ENCODE measurements around the gene POLR3H.

The POLR3H gene

DNA sequence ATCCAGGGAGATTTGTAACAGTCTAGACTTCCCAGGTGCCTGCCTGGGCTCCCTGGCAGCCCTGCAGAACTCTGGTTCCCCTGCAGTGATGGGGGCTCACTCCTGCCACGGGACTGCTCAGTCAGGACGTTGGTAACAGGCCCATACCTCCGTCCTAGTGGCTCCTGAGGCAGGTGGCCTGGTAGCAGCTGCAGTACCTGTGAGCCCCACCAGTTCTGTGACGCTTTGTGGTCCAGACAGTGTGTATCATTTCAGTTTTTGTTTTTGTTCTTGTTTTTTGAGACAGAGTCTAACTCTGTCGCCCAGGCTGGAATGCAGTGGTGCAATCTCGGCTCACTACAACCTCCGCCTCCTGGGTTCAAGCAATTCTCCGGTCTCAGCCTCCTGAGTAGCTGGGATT is 27.8 kb downstream of the POLR3H start:
- no peak for DNase-seq (ENCODE audit: low spot score)

DNA sequence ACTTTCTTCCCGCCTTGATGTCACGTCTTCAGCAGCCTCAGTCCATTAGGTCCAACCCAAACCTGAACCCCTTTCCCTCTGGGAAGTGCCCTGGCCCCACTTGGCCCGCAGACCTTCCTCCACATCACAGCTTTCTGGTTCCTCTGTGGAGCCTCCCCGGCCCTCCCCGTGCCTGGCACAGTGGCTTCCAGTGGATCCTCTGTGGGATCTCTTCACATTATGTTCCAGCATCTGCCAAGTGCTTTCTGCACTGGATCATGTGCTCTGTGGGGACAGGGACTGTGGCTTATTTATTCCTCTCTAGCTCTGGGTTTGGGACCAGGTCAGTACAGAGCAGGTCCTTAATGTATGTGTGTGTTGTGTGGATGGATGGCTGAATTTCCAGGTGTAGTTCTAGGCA is 30.9 kb downstream of the POLR3H start:
- no peak for DNase-seq (ENCODE audit: low spot score)

DNA sequence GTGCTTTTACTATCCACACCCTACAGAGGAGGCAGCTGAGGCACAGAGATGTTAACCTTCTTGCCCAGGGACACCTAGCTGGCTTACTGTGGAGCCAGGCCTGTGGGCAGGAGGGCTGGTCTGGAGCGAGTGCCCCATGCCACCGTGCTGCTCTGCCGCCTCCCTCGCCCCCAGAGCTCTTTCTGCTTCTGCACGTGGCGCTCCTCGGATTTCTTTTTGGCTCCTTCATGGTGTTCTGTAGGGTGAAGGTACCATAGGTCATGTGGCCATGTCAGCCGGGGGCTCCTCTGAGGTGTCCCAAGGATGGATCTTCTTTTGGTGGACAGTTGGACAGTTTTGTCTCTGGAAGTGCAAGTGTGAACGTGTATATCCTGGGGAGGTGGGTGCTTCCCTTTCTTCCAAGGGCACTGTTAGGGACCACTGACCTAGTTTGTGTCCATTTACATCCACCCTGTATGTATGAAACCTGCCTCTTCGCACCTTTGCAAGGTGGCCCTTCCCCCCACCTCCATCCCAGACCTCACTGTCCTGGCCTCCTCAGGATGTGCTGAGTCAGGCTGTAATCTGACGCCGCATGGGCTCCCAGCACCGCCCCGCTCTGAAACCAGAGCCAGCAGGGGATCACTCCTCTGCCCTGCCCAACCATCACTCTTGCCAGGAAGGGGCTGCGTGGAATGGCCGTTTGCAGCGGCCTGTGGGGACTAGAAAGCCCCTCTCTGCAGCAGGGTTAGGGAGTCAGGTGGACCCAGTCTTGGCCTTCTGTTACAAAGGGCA is 31.7 kb downstream of the POLR3H start:
- peak; percentile 43 for DNase-seq (ENCODE audit: low spot score)

DNA sequence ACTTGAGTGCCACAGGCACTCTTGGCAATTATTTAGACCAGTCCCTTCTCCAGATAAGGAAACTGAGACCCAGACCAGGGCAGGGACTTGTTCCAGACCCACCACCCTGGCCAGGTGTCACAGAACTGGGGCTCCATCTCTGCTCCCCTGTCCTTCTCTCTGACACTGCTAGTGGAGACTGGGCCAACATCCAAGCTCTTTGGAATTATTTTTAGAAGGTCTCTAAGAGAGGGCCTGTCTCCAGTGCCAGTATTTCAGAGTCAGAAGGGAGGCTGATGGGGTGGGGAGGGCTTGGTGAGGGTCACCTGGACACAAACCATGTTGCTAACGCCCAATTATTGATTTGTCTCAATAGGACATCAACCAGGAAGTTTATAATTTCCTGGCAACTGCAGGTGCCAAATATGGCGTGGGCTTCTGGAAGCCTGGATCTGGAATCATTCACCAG is 32.7 kb downstream of the POLR3H start:
- no peak for DNase-seq (ENCODE audit: low spot score)

DNA sequence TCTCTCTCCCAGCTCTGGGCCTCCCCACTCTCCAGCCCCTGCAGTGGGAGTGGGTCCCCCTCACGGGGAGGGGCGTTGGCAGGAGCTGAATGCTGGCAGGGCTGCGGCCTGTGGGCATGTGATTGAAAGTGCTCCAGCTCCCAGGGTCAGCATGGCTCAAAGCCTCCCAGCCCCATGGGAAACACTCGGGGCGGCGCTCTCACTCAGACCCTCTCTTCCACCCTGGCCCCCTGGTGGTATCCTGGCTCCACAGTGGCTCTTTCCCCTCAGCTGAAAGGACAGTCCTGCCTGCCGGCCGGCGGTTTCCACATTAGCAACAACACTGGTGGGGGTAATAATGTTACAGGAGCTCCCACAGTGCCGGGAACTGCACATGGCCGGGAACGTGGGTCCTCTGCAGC is 35.5 kb downstream of the POLR3H start:
- no peak for DNase-seq (ENCODE audit: low spot score)

DNA sequence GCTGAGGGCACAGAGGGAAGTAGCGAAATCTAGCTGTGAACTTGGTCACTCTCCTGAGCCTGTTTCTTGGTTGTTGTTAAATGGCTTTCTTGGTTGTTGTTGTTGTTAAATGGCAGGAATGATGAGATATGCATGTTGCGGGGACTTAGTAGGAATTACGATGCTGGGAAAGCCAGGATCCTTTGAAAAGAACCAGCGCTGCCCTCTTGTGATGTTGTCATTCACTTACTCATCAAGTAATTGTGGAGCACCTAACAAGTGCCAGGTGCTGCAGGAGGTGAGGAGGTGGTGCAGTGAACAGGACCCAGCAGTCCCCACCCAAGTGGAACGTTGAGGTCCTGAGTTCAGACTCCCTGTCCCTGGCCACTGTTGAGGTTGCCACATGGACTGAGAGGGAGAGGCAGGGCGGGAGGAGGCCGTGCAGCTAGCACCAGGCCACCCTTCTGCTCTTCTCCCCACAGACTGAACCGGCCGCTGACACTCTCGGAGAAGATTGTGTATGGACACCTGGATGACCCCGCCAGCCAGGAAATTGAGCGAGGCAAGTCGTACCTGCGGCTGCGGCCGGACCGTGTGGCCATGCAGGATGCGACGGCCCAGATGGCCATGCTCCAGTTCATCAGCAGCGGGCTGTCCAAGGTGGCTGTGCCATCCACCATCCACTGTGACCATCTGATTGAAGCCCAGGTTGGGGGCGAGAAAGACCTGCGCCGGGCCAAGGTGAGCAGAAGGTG is 36.8 kb downstream of the POLR3H start:
- no peak for DNase-seq (ENCODE audit: low spot score)

DNA sequence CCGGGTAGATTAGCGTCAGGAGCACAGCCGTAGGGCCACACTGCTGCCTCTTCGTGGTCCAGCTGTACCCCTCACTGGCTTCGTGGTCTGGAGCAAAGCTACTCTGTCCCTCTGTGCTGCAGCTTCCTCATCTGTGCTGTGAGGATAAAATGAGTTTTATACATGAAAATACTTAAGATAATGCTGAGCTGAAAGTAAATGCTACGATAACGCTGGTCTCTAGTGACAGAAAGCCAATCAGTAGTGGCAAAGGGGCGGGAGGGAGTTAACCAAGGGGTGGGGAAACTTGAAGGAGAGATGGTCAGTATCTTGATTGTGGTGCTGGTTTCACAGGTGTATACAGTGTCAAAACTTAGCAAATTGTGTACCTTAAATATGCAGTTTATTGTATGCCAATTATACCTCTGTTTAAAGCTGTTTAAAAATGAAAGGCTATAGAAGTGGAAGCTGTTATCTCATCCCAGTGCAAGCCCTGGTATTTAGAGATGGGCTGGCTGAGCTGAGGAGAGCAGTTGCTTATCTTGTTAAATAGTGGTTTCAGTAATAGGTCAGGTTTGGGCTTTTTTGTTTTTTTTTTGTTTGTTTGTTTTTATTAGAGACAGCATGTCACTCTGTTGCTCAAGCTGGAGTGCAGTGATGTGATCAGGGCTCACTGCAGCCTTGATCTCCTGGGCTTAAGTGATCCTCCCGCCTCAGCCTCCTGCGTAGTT is 38.6 kb downstream of the POLR3H start:
- DNase-seq (ENCODE audit: low spot score), result no peak

DNA sequence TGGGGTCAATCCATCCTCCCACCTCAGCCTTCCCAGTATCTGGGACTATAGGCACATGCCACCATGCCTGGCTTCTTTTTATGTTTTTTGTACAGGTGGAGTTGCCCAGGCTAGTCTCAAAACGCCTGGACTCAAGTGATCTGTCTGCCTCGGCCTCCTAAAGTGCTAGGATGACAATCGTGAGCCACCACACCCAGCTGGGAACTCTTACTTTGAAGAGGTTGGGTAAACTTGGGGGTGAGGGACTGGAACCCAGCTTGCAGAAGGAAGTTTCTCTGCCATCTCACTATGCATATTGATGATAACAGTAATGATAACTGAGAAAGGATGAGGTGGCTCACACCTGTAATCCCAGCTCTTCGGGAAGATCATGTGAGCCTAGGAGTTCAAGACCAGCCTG is 39.5 kb downstream of the POLR3H start:
- DNase-seq (ENCODE audit: low spot score), result no peak

DNA sequence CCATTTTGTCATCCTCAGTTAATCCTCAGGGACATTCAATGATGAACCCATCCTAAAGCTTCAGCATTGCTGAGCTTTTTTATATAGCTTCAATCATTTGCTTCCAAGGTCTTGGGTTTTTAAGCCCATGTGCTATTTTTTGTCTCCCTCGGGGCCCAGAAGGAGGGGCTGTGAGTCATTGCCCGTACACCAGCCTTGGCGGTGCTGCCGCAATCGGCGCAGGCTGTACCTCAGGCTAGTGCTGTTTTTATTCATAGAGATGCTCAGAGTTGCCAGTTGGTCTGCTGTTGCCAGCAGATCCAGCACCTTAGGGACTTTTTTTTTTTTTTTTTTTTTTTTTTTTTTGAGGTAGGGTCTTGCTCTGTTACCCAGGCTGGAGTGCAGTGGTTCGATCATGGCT is 39.9 kb downstream of the POLR3H start:
- no peak for DNase-seq (ENCODE audit: low spot score)

DNA sequence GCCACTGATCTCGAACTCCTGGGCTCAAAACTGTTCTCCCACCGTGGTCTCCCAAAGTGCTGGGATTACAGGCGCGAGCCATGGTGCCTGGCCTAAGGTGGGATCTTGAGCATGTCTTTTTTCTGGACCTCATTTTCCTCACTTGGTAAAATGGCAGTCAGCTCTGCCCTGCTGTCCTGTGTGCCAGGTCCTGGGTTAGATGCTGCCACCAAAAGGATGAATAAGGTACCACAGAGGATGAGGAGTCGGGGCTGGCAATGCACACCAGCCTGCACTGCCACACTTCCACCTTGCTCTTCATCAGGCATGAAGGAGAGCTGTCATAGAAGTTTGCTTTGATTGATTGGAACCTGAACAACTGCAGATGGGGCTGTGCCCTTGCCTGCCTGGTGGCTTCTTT is 43.1 kb downstream of the POLR3H start:
- peak; percentile 18 for DNase-seq (ENCODE audit: low spot score)

DNA sequence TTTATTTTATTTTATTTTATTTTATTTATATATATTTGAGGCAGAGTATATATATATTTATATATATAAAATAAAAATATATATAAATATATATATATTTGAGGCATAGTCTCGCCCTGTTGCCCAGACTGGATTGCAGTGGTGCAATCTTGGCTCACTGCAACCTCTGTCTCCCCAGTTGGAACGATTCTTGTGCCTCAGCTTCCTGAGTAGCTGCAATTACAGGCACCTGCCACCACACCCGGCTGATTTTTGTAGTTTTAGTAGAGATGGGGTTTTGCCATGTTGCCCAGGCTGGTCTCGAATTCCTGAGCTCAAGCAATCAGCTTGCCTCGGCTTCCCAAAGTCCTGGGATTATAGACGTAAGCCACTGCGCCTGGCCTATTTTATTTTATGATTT is 44.0 kb downstream of the POLR3H start:
- no peak for DNase-seq (ENCODE audit: low spot score)

DNA sequence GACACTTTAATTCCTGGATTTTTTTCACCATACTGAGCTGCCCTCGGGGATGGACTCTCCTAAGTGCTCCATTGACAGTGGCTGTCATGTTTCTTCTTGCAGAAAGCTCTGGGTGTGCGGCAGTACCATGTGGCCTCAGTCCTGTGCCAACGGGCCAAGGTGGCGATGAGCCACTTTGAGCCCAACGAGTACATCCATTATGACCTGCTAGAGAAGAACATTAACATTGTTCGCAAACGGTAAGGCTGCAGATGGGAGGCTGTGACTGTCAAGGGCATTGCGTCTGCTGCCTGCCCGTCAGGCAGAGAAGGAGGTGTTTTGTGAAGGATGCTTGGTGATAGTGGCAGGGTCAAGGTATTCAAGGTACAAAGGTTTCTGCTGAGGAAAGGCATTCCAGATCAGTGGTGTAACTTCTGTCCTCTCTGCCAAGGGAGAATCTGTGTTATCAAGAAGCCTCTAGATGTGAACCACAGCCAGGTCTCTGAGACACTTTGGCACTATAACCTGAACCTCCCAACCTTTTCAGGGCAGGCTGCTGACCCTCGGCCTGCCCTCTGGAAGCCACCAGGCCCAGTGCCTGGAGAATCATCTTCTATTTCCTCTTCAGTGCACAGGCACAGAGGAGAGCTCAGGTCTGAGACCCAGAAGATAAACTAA is 44.5 kb downstream of the POLR3H start:
- no peak for DNase-seq (ENCODE audit: low spot score)

DNA sequence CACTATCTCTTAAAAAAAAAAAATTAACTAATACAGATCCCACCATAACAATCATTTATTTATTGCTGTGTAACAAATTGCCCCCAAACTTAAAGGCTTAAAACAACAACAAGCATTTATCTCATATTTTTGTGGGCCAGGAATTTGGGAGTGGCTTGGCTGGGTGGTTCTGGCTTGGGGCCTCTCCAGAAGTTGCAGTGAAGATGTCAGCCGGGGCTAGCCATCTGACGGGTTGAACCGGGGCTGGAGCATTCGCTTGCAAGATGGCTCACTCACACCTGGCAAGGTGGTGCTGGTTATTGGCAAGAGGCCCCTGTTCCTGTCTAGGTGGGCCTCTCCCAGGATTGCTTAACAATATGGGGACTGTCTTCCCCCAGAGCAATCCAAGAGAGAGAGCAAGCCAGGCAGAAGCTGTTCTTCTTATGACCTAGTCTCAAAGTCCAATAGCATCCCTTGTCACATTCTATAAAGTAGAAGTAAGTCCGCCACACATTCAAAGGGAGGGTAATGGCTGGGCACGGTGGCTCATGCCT is 45.9 kb downstream of the POLR3H start:
- no peak for DNase-seq (ENCODE audit: low spot score)

DNA sequence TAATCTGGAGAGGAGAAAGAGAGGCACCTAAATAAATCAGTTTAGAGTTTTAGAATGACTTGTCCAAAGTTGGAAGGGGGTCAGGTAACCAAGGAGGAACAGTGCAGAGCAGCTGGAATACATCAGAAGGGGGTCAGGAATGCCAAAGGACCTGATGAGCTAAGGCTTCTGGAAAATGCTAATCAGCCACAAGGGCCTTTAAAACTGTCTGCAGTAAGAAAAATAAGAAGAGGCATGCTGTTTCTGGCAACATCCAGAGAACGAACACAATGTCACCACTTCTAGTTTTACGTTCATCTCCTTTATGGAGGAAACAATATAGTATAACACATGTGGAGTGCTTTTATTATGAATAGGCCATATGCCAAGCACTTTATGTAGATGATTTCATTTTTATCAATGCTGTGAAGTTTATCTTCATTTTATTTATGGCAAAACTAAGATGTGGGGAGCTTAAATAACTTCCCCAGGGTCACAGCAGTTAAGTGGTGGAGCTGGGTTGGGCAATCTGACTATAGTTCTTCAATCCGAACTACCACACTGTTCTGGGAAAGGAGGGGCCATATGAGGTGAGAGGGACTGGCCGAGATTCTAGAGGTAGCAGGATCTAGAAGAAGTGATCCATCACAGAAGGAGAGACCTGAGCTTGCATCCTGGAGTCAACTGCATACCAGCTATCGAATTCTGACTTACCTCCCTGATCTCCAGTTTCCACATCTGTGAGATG is 52.7 kb downstream of the POLR3H start:
- no peak for DNase-seq (ENCODE audit: low spot score)

DNA sequence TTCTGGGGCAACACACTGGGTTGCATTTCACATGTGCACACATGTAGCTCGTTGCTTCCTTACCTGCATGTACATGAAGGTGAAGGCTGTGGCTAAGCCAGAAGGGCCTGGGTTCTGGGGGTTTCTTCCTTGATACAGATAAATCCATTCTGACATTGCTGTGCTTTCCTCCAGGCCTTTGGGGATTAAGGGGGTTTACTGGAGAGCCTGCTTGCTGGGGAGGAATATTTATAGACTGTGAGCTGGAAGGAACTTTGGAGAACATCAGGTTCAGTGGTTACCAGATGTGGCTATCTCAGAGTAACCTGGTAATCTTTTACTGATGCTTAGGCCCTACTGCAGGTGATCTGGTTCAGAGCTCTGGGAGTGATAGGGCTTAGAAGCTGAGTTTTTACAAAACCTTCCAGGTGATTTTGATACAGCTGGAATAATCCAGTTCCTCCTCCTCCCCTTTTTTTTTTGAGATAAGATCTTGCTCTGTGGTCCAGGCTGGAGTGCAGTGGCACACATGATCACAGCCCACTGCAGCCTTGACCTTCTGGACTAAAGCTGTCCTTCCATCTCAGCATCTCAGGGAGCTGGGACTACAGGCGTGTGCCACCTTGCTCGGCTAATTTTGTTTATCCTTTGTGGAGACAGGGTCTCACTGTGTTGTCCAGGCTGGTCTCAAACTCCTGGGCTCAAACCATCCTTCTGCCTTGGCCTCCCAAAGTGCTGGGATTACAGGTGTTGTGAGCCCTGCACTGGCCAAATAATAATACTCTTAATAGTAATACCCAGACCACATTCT is 55.5 kb downstream of the POLR3H start:
- DNase-seq (ENCODE audit: low spot score), result no peak

DNA sequence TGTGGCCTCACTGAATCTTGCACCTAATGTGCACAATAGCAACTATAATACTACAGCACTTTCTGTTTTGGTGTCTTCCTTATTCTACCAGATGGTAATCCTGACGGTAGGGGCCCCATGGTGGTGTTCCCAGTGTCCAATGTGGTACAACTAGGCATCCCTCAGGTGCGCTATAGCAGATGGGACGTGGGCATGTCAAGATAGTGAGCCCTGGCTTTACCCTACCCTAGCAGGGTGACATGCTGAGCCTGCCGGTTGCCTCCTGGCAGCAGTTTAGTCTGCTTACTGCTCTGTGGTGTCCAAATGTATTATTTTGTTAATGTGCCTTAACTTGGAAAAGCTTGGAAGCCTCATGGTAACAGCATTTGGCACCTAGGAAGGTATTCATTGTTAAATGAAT is 56.2 kb downstream of the POLR3H start:
- DNase-seq (ENCODE audit: low spot score), result no peak

DNA sequence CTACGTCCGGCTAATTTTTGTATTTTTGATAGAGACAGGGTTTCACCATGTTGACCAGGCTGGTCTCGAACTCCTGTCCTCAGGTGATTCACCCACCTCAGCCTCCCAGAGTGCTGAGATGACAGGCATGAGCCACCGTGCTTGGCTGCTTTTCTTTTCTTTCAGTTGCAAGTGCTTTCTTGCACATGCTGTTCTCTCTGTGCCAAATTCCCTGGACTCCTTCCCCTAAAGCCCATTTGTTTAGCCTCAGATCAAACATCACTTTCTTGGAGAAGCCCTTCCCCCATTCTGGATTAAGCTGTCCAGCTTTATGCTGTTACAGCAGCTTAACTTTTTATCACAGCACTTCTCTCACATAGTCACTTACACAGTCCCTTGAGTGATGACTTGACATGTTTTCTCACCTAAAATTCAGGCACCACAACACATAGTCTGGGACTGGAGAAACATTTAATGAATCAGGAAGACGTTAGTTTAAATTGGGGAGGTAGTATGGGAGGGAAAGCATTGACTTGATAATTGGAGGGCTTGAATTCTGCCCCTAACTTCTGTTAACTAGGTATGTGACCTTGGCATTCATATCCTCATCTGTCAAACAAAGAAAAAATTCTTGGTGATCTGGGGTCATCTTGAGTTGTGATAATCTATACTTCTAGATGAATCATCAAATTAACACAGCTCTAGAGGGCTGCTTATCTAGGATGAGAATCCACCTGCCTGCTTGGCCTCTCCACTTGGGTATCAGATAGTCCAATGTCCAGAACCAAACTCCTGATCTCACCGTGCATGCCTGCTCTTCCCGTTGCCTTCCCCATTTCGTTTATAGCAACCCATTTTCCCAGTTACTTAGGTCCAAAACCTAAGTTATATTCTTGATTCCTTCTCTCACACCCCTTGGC is 57.0 kb downstream of the POLR3H start:
- no peak for DNase-seq (ENCODE audit: low spot score)

DNA sequence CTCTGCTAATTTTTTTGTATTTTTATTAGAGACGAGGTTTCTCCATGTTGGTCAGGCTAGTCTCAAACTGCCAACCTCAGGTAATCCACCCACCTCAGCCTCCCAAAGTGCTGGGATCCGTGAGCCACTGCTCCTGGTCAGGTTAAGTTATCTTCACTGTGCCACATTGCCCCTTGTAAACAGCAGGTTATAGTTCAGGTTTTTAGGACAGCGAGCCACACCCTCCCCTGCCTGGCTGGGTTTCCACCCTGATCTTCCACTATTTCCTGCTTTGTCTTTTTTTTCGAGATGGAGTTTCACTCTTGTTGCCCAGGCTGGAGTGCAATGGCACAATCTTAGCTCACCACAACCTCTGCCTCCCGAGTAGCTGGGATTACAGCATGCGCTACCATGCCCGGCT is 59.2 kb downstream of the POLR3H start:
- DNase-seq (ENCODE audit: low spot score), result no peak

DNA sequence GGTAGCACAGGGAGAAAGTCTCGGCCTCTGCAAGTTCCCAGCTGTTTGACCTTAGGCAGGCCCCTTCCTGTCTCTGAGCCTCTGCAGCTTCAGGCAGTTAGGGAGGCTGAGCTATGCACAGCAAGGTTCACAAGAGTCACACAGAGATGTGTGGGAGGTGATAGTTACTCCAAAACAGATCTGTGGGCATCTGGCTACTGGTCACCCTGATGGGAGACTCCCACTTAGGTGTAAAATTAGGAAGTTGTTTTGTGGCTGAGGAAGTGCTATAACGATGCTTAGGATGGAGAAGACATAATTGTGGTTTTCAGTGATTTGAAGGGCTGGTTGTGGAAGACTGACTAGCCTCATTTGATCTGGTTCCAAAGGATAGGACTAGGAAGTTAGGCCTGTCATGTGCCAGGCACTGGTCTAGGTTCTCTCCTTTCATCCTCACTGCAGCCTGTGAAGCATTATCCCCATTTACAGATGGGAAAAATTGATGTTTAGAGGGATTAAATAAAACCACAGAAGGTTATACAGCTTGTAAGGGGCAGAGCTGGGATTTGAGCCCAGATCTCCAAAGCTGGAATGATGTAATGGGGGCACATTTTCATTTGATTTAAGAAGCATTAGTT is 61.8 kb downstream of the POLR3H start:
- DNase-seq (ENCODE audit: low spot score), result no peak

All from SW480 (cell line).